Kidney (tissue), 14 donors: ENCODE data around the gene MMP15. TPM values are rescaled to one million over a fixed set of nuclear protein-coding genes. Genes with fewer than 3 reads are reported as not detected.

Experiments used
- DNase-seq, 5 donors: peaks; one replicate each; pipeline ENCODE4 v3.0.0-alpha.2; 2013 to 2020
- FAIRE-seq: peaks from 2 replicates; lab custom pipeline; 2012; peaks lifted over from hg19 to GRCh38; lab: Jason Lieb, UNC
- H3K27ac ChIP-seq, 2 donors: one replicate each; pipeline ENCODE4 v1.7.0; 2013; ENCODE audit warnings: low read depth in 2 of 2, low read length in 2 of 2, inconsistent platforms in 1 of 2
- H3K27me3 ChIP-seq: one replicate; pipeline ENCODE4 v1.7.1; 2013; ENCODE audit warnings: low read length, inconsistent platforms; ENCODE audit not compliant: control insufficient read depth, insufficient read depth
- H3K36me3 ChIP-seq, 3 donors: one replicate each; pipeline versions ENCODE4 v1.7.0 to v1.7.1; 2013; ENCODE audit warnings: low read length in 3 of 3, control low read depth in 1 of 3, inconsistent platforms in 1 of 3; ENCODE audit not compliant: insufficient read depth in 3 of 3, control insufficient read depth in 2 of 3
- H3K4me1 ChIP-seq, 3 donors: one replicate each; pipeline versions ENCODE4 v1.7.0 to v1.7.1; 2013; ENCODE audit warnings: low read length in 3 of 3, inconsistent platforms in 1 of 3, low read depth in 1 of 3; ENCODE audit not compliant: control insufficient read depth in 2 of 3, insufficient read depth in 2 of 3
- H3K4me3 ChIP-seq, 3 donors: one replicate each; pipeline versions ENCODE4 v1.7.0 to v1.8.1; 2013; ENCODE audit warnings: low read length in 3 of 3, control low read depth in 1 of 3, inconsistent platforms in 1 of 3
- H3K9ac ChIP-seq, 3 donors: one replicate each; pipeline versions ENCODE4 v1.7.0 to v1.7.1; 2013; ENCODE audit warnings: low read length in 3 of 3, control low read depth in 1 of 3, inconsistent platforms in 1 of 3
- H3K9me3 ChIP-seq, 3 donors: one replicate each; pipeline versions ENCODE4 v1.7.0 to v1.7.1; 2013; ENCODE audit warnings: low read length in 3 of 3, control low read depth in 1 of 3, inconsistent platforms in 1 of 3; ENCODE audit not compliant: control insufficient read depth in 2 of 3, insufficient read depth in 1 of 3
- CTCF ChIP-seq: IDR thresholded peaks from 3 replicates; pipeline ENCODE4 v1.5.1; 2012; ENCODE audit warnings: mild to moderate bottlenecking, moderate library complexity, borderline replicate concordance; ENCODE audit not compliant: insufficient read depth; ENCODE audit errors: extremely low read depth
- intact Hi-C: fragments of 100-400 bp; cut with DNase I; formaldehyde crosslinking; loops from one replicate; pipeline ENCODE4 v1.11.1; 2022
- polyA plus RNA-seq: library from polyadenylated mRNA; stranded (reverse); fragments of 350-450 nt; fragmentation: Illumina TruSeq; extraction: RNeasy Lipid Tissue Mini Kit (QIAGEN cat#74804); gene quantifications from one replicate; pipeline ENCODE4 v1.2.3, GENCODE V29; 2014; ENCODE audit warnings: low read depth, low replicate concordance; ENCODE audit not compliant: insufficient read depth
- total RNA-seq: library from RNA; stranded (reverse); fragmentation: NEBNext Ultra II Directional; extraction: Animal tissue kit (Norgen Biotek cat#: 25700); gene quantifications from one replicate; pipeline ENCODE4 v1.2.1, GENCODE V29; 2021
- donor health status: control.
- donor health status: control.
- donor health status: control.
- donor health status: control.
- donor health status: control.
- donor health status: DM: yes; HTN: yes; CAD: no.
- donor health status: Normal renal cell carcinoma (clear cell type).

Gene MMP15
- total and polyA plus RNA-seq, 2 donors from 2014 or later: 19.1 to 31.4 TPM

- no peak overlapping the region for H3K9ac ChIP-seq
- DNase-seq (peak in 1 of 5 donors; percentile 66), FAIRE-seq (no peak)
- no peak overlapping the region for H3K4me3 ChIP-seq
- H3K36me3 ChIP-seq: no peaks in the 10 kb centered on the region
- peaks cover 0 to 20% (median 20%) of the 10 kb centered on the region in 3 donors for H3K4me1 ChIP-seq
- H3K9me3 ChIP-seq: no peaks in the 10 kb centered on the region
- intact Hi-C loops: loop anchor here (10.0 kb wide), 1 partner anchor 96 kb away; the partner anchor contains the start of gene CFAP20
- H3K27ac ChIP-seq: peak overlapping the region in 1 of 2 donors; percentile 34
- no peak for TF ChIP-seq CTCF
- no peaks in the 10 kb centered on the region for H3K27me3 ChIP-seq
Measured at GRCh38 chr16:58028541-58029070, 3.1 kb downstream of the MMP15 start.

GRCh38 chr16:58029410-58029809, 3.9 kb downstream of the MMP15 start:
- no peak overlapping the region for H3K4me3 ChIP-seq
- FAIRE-seq (no peak), DNase-seq (no peak)
- H3K4me1 ChIP-seq: peaks cover 0 to 20% (median 17%) of the 10 kb centered on the region in 3 donors
- intact Hi-C loops: loop anchor here (10.0 kb wide), 1 partner anchor 95 kb away; the partner anchor contains the start of gene CFAP20
- H3K9me3 ChIP-seq: no peaks in the 10 kb centered on the region
- H3K36me3 ChIP-seq: no peaks in the 10 kb centered on the region
- no peaks in the 10 kb centered on the region for H3K27me3 ChIP-seq
- no peak for TF ChIP-seq CTCF
- H3K27ac ChIP-seq: no peak overlapping the region
- no peak overlapping the region for H3K9ac ChIP-seq

- Histone ChIP-seq H3K4me1 (peaks cover 0 to 16% (median 15%) of the 10 kb centered on the region in 3 donors), H3K9me3 (no peaks in the 10 kb centered on the region), H3K9ac (no peak overlapping the region), H3K27ac (no peak overlapping the region), H3K4me3 (no peak overlapping the region), H3K27me3 (no peaks in the 10 kb centered on the region), H3K36me3 (no peaks in the 10 kb centered on the region)
- no peak for TF ChIP-seq CTCF
- FAIRE-seq (no peak), DNase-seq (no peak)
- intact Hi-C loops: no loop called here
Measured at GRCh38 chr16:58030136-58030840, 4.7 kb downstream of the MMP15 start.
